ENCODE data around the gene PAGE2B.

GRCh38 chrX:55028040-55028439, 46.8 kb upstream of the PAGE2B start:
- TF ChIP-seq GLIS3 (CRISPR knock-in tag; IDR thresholded peaks at IDR 0.05) (no peak), ISL1 (CRISPR knock-in tag; IDR thresholded peaks at IDR 0.05) (no peak), ZFP30 (CRISPR knock-in tag; IDR thresholded peaks at IDR 0.05) (no peak), ZFP3 (CRISPR knock-in tag; IDR thresholded peaks at IDR 0.05) (no peak), ESRRG (CRISPR knock-in tag; IDR thresholded peaks at IDR 0.05) (no peak), ARNTL (CRISPR knock-in tag; IDR thresholded peaks at IDR 0.05; ENCODE audit: borderline replicate concordance, low read depth) (no peak), ZNF70 (CRISPR knock-in tag; IDR thresholded peaks at IDR 0.05) (no peak), ZNF8 (CRISPR knock-in tag; IDR thresholded peaks at IDR 0.05) (no peak), BACH2 (CRISPR knock-in tag; IDR thresholded peaks at IDR 0.05; ENCODE audit: borderline replicate concordance) (no peak), ZNF565 (CRISPR knock-in tag; conservative IDR thresholded peaks at IDR 0.05; ENCODE audit: low read depth) (no peak), RARB (CRISPR knock-in tag; IDR thresholded peaks at IDR 0.05) (no peak)
- TF ChIP-seq, protein P1, sequence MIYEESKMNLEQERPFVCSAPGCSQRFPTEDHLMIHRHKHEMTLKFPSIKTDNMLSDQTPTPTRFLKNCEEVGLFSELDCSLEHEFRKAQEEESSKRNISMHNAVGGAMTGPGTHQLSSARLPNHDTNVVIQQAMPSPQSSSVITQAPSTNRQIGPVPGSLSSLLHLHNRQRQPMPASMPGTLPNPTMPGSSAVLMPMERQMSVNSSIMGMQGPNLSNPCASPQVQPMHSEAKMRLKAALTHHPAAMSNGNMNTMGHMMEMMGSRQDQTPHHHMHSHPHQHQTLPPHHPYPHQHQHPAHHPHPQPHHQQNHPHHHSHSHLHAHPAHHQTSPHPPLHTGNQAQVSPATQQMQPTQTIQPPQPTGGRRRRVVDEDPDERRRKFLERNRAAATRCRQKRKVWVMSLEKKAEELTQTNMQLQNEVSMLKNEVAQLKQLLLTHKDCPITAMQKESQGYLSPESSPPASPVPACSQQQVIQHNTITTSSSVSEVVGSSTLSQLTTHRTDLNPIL (CRISPR knock-in tag; IDR thresholded peaks at IDR 0.05; ENCODE audit: low read depth) = no peak

Measured in SK-N-SH treated with all-trans-retinoic acid at 6 μM for 48 hours (cell line).